BLaER1 treated with 17β-estradiol and CSF1 and Interleukin-3, amounts not matched to agents 10 nM and 100 nM (cell line): Measurements from ENCODE around the gene PRCP.

Experiments used
- H3K27ac ChIP-seq, 11 experiments: shearing (Covaris generic); formaldehyde crosslinking; 2 replicates each; pipeline ENCODE4 v1.8.1; 2022
- H3K27me3 ChIP-seq, 11 experiments: shearing (Covaris generic); formaldehyde crosslinking; 2 replicates each; pipeline ENCODE4 v1.8.1; 2022
- H3K36me3 ChIP-seq, 11 experiments: shearing (Covaris generic); formaldehyde crosslinking; 2 replicates each; pipeline ENCODE4 v1.8.1; 2022
- H3K4me1 ChIP-seq, 10 experiments: shearing (Covaris generic); formaldehyde crosslinking; 2 replicates each; pipeline ENCODE4 v1.8.1; 2022
- H3K4me2 ChIP-seq, 11 experiments: shearing (Covaris generic); formaldehyde crosslinking; 2 replicates each; pipeline ENCODE4 v1.8.1; 2022
- H3K4me3 ChIP-seq, 10 experiments: shearing (Covaris generic); formaldehyde crosslinking; 2 replicates each; pipeline ENCODE4 v1.8.1; 2022
- H3K9ac ChIP-seq, 11 experiments: shearing (Covaris generic); formaldehyde crosslinking; 2 replicates each; pipeline ENCODE4 v1.8.1; 2022
- H3K9me3 ChIP-seq, 11 experiments: shearing (Covaris generic); formaldehyde crosslinking; replicated peaks in 1 of 11; 2 replicates each; pipeline ENCODE4 v1.8.1; 2022
- H4K20me1 ChIP-seq, 11 experiments: shearing (Covaris generic); formaldehyde crosslinking; 2 replicates each; pipeline ENCODE4 v1.8.1; 2022
- Cebpa-rat ChIP-seq, 11 experiments: shearing (Covaris generic); IDR thresholded peaks; 2 replicates each; pipeline ENCODE4 v1.8.1; 2022

PRCP gene

GRCh38 chr11:82867495-82868082 lies 32.6 kb downstream of the PRCP start:
- peak overlapping the region in 3 of 11 experiments; percentile 43 to 62 (median 51); a peak in 6 of 22 replicates for H3K9ac ChIP-seq
- H3K4me3 ChIP-seq = peak overlapping the region in 3 of 10 experiments; percentile 9 to 38 (median 33); a peak in 2 of 20 replicates
- H3K27ac ChIP-seq = no peak overlapping the region
- H3K4me2 ChIP-seq = peak overlapping the region in 4 of 11 experiments; percentile 23 to 69 (median 62); a peak in 7 of 22 replicates
- H3K27me3 ChIP-seq = no peaks in the 10 kb centered on the region
- H3K4me1 ChIP-seq = peaks cover 0 to 14% (median 0%) of the 10 kb centered on the region in 10 experiments; a peak in 4 of 20 replicates
- H3K9me3 ChIP-seq = no peaks in the 10 kb centered on the region
- no peak for TF ChIP-seq Cebpa-rat (IDR thresholded peaks at IDR 0.05)
- H4K20me1 ChIP-seq = no peaks in the 10 kb centered on the region
- no peaks in the 10 kb centered on the region for H3K36me3 ChIP-seq

- TF ChIP-seq Cebpa-rat (IDR thresholded peaks at IDR 0.05) = no peak
- Histone ChIP-seq H3K4me3 (no peak overlapping the region), H3K27ac (no peak overlapping the region)
Observed at GRCh38 chr11:82865841-82866240, 34.4 kb downstream of the PRCP start.

GRCh38 chr11:82864268-82864667 lies 36.0 kb downstream of the PRCP start:
- Histone ChIP-seq H3K9me3 (no peaks in the 10 kb centered on the region), H3K4me3 (no peak overlapping the region), H4K20me1 (no peaks in the 10 kb centered on the region), H3K9ac (no peak overlapping the region; a peak in 2 of 22 replicates), H3K27ac (no peak overlapping the region), H3K4me2 (no peak overlapping the region), H3K36me3 (no peaks in the 10 kb centered on the region), H3K4me1 (peaks cover 0 to 4% (median 0%) of the 10 kb centered on the region in 10 experiments; a peak in 2 of 20 replicates), H3K27me3 (no peaks in the 10 kb centered on the region)
- TF ChIP-seq Cebpa-rat (IDR thresholded peaks at IDR 0.05) = no peak

More at GRCh38 chr11:82865841-82866240, 34.4 kb downstream of the PRCP start:
- H3K4me2 ChIP-seq = no peak overlapping the region
- no peaks in the 10 kb centered on the region for H3K9me3 ChIP-seq
- no peaks in the 10 kb centered on the region for H3K36me3 ChIP-seq
- peak overlapping the region in 1 of 11 experiments; percentile 23; a peak in 1 of 22 replicates for H3K9ac ChIP-seq
- peaks cover 0 to 14% (median 0%) of the 10 kb centered on the region in 10 experiments; a peak in 4 of 20 replicates for H3K4me1 ChIP-seq
- no peaks in the 10 kb centered on the region for H4K20me1 ChIP-seq
- H3K27me3 ChIP-seq = no peaks in the 10 kb centered on the region

GRCh38 chr11:82863209-82863608 lies 37.0 kb downstream of the PRCP start:
- Histone ChIP-seq H3K36me3 (no peaks in the 10 kb centered on the region), H3K27ac (no peak overlapping the region), H3K4me3 (no peak overlapping the region), H3K27me3 (no peaks in the 10 kb centered on the region), H3K9ac (no peak overlapping the region), H3K4me1 (no peaks in the 10 kb centered on the region), H4K20me1 (no peaks in the 10 kb centered on the region), H3K4me2 (no peak overlapping the region), H3K9me3 (no peaks in the 10 kb centered on the region)
- TF ChIP-seq Cebpa-rat (IDR thresholded peaks at IDR 0.05) = no peak

GRCh38 chr11:82862379-82862778 lies 37.9 kb downstream of the PRCP start:
- Histone ChIP-seq H3K4me2 (no peak overlapping the region), H3K27me3 (no peaks in the 10 kb centered on the region), H4K20me1 (no peaks in the 10 kb centered on the region), H3K9ac (no peak overlapping the region), H3K4me1 (no peaks in the 10 kb centered on the region), H3K4me3 (no peak overlapping the region), H3K27ac (no peak overlapping the region), H3K9me3 (no peaks in the 10 kb centered on the region), H3K36me3 (0 out of 22 replicates have a peak, but pooled peaks cover 0 to 4% (median 0%) of the 10 kb centered on the region in 11 experiments)
- no peak for TF ChIP-seq Cebpa-rat (IDR thresholded peaks at IDR 0.05)

- Histone ChIP-seq H3K4me1 (no peaks in the 10 kb centered on the region), H3K4me3 (no peak overlapping the region), H3K9ac (no peak overlapping the region), H3K9me3 (no peaks in the 10 kb centered on the region), H3K4me2 (no peak overlapping the region), H3K27me3 (no peaks in the 10 kb centered on the region), H4K20me1 (no peaks in the 10 kb centered on the region), H3K36me3 (0 out of 22 replicates have a peak, but pooled peaks cover 0 to 4% (median 0%) of the 10 kb centered on the region in 11 experiments), H3K27ac (no peak overlapping the region)
- TF ChIP-seq Cebpa-rat (IDR thresholded peaks at IDR 0.05) = no peak
Observed at GRCh38 chr11:82859750-82860149, 40.5 kb downstream of the PRCP start.

GRCh38 chr11:82858556-82859091 lies 41.6 kb downstream of the PRCP start:
- Histone ChIP-seq H3K27ac (no peak overlapping the region), H3K4me2 (no peak overlapping the region)

GRCh38 chr11:82858133-82858532 lies 42.1 kb downstream of the PRCP start:
- Histone ChIP-seq H3K4me2 (no peak overlapping the region), H3K27me3 (no peaks in the 10 kb centered on the region), H4K20me1 (no peaks in the 10 kb centered on the region), H3K27ac (no peak overlapping the region), H3K9ac (no peak overlapping the region), H3K9me3 (no peaks in the 10 kb centered on the region), H3K36me3 (0 out of 22 replicates have a peak, but pooled peaks cover 0 to 4% (median 0%) of the 10 kb centered on the region in 11 experiments), H3K4me3 (no peak overlapping the region), H3K4me1 (no peaks in the 10 kb centered on the region)
- TF ChIP-seq Cebpa-rat (IDR thresholded peaks at IDR 0.05) = no peak

More at GRCh38 chr11:82858556-82859091, 41.6 kb downstream of the PRCP start:
- no peaks in the 10 kb centered on the region for H3K4me1 ChIP-seq
- no peaks in the 10 kb centered on the region for H3K9me3 ChIP-seq
- H3K36me3 ChIP-seq = 0 out of 22 replicates have a peak, but pooled peaks cover 0 to 4% (median 0%) of the 10 kb centered on the region in 11 experiments
- no peaks in the 10 kb centered on the region for H3K27me3 ChIP-seq
- H4K20me1 ChIP-seq = no peaks in the 10 kb centered on the region
- TF ChIP-seq Cebpa-rat (IDR thresholded peaks at IDR 0.05) = no peak
- H3K4me3 ChIP-seq = no peak overlapping the region
- H3K9ac ChIP-seq = no peak overlapping the region

GRCh38 chr11:82857145-82857544 lies 43.1 kb downstream of the PRCP start:
- H3K4me3 ChIP-seq = no peak overlapping the region
- H3K4me1 ChIP-seq = no peaks in the 10 kb centered on the region
- H3K9me3 ChIP-seq = no peaks in the 10 kb centered on the region
- no peak overlapping the region for H3K9ac ChIP-seq
- no peak overlapping the region for H3K4me2 ChIP-seq
- no peaks in the 10 kb centered on the region for H4K20me1 ChIP-seq
- no peak overlapping the region for H3K27ac ChIP-seq
- H3K27me3 ChIP-seq = no peaks in the 10 kb centered on the region
- 0 out of 22 replicates have a peak, but pooled peaks cover 0 to 4% (median 0%) of the 10 kb centered on the region in 11 experiments for H3K36me3 ChIP-seq
- no peak for TF ChIP-seq Cebpa-rat (IDR thresholded peaks at IDR 0.05)
